Measurements from ENCODE around the gene CLEC9A.

CLEC9A gene

DNA sequence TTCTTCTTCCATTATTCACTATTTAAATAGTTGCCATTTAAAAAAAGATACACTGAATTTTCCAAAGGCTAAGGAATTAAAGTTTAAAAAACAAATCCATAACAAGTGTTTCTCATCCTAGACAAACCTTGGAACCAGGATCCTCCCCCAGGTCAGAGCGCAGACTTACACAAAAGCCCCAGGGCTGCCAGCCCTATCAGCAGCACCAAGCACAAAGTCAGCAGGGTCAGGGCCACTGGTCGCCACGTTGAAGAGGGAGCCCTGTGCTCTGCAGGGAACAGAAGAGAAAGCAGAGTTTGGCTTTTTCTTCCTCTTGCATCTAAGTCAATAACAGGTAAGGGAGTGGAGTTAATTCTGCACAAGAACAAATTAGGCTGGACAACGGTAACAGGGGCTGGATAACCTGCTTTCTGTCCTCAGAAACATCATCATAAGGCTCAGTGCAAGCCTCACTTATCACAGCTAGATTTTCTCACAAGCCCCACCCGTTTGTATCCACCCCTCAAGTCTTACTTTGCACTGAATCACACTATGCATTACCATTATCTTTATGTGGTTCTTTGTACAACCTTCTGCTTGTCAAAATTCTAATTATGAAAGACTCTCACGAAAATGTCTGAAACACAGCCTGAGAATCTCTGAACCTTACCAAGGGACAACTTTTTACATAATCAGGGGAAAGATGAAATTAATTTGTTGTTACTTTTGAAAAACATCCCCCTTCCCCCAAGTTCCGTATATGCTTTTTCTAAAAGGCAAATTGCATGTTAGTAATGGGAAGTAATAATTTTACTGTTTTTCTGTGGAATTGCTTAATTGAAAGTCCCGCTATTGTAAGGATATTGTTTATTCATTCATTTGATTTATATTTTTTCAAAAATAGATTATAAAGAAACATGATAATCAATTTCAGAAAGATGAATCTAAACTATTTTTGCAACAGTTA is 58.7 kb downstream of the CLEC9A start:
- TF ChIP-seq POLR2AphosphoS5 (IDR thresholded peaks at IDR 0.05; ENCODE audit: low read depth, low read length) = no peak
- TF ChIP-seq, protein P1, sequence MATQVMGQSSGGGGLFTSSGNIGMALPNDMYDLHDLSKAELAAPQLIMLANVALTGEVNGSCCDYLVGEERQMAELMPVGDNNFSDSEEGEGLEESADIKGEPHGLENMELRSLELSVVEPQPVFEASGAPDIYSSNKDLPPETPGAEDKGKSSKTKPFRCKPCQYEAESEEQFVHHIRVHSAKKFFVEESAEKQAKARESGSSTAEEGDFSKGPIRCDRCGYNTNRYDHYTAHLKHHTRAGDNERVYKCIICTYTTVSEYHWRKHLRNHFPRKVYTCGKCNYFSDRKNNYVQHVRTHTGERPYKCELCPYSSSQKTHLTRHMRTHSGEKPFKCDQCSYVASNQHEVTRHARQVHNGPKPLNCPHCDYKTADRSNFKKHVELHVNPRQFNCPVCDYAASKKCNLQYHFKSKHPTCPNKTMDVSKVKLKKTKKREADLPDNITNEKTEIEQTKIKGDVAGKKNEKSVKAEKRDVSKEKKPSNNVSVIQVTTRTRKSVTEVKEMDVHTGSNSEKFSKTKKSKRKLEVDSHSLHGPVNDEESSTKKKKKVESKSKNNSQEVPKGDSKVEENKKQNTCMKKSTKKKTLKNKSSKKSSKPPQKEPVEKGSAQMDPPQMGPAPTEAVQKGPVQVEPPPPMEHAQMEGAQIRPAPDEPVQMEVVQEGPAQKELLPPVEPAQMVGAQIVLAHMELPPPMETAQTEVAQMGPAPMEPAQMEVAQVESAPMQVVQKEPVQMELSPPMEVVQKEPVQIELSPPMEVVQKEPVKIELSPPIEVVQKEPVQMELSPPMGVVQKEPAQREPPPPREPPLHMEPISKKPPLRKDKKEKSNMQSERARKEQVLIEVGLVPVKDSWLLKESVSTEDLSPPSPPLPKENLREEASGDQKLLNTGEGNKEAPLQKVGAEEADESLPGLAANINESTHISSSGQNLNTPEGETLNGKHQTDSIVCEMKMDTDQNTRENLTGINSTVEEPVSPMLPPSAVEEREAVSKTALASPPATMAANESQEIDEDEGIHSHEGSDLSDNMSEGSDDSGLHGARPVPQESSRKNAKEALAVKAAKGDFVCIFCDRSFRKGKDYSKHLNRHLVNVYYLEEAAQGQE (IDR thresholded peaks at IDR 0.05; ENCODE audit: insufficient read depth in 1 of 2, low read depth in 2 of 2, low read length in 2 of 2) = no peak
- no peak for TF ChIP-seq FOXP2 (optimal IDR thresholded peaks at IDR 0.05; ENCODE audit: borderline replicate concordance, extremely low read depth, extremely low read length, insufficient read depth)
- TF ChIP-seq TAF1 (IDR thresholded peaks at IDR 0.05; ENCODE audit: borderline replicate concordance, insufficient read depth, low read length) = no peak
- TF ChIP-seq SIN3A (IDR thresholded peaks at IDR 0.05; ENCODE audit: borderline replicate concordance, insufficient read depth, low read length) = no peak

DNA sequence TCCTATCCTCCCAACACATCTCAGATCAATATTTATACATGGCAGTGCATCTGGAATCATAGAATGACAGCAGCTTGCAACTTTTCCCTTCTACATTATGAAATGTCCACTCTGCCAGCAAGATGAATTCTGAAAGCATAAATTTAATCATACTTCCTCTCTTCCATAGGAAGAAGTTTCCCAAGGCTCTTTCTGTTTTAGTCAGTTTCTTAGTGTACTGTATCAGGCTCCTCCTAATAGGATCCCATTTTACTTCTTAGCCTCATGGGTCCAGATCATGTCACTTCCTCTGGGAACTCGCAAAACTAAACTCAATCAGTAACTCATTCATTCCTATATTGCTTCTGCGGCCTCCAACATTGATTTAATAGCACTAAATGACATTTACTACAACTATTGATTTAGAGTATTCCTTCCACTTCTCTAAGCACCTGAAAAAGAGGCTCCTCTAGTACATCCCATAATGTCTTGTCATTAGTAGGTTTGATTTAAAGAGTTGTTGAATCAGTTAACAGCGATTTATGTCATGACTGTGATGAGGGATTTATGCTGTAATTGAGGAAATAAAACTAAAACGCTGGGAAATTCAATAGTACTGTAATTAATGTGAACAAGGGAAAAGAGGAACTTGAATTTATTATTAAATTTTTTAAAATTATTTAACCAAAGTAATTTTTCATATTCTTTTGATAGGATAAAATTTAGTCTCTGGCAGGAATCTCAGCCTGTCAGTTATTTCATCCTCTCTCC is 64.3 kb downstream of the CLEC9A start:
- TF ChIP-seq POLR2AphosphoS5 (IDR thresholded peaks at IDR 0.05; ENCODE audit: low read depth, low read length) (no peak), SIN3A (IDR thresholded peaks at IDR 0.05; ENCODE audit: borderline replicate concordance, insufficient read depth, low read length) (no peak), TAF1 (IDR thresholded peaks at IDR 0.05; ENCODE audit: borderline replicate concordance, insufficient read depth, low read length) (no peak), FOXP2 (optimal IDR thresholded peaks at IDR 0.05; ENCODE audit: borderline replicate concordance, extremely low read depth, extremely low read length, insufficient read depth) (no peak)
- TF ChIP-seq, protein P1 (IDR thresholded peaks at IDR 0.05; ENCODE audit: insufficient read depth in 1 of 2, low read depth in 2 of 2, low read length in 2 of 2) = no peak

DNA sequence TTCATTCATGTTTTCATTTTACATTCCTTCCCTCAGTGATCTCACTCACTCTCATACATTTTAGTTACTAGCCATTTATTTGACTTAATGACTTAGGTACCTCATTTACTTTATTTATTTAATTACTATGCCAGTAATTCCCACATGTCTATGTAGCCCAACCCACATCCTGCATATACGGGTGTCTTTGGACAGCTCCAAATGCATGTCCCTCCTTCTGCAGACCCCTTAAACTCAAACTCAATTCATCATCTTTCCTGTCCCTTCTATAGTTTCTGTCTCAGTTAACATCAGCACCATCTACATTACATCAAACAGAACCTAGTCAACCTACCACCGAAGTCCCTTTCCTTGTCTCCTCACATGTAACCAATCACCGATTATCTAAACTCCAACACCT is 65.5 kb downstream of the CLEC9A start:
- no peak for TF ChIP-seq SIN3A (IDR thresholded peaks at IDR 0.05; ENCODE audit: borderline replicate concordance, insufficient read depth, low read length)
- TF ChIP-seq, protein P1 (IDR thresholded peaks at IDR 0.05; ENCODE audit: insufficient read depth in 1 of 2, low read depth in 2 of 2, low read length in 2 of 2) = peak in 1 of 2 experiments; percentile 57; a peak in 1 of 4 replicates
- no peak for TF ChIP-seq TAF1 (IDR thresholded peaks at IDR 0.05; ENCODE audit: borderline replicate concordance, insufficient read depth, low read length)
- TF ChIP-seq FOXP2 (optimal IDR thresholded peaks at IDR 0.05; ENCODE audit: borderline replicate concordance, extremely low read depth, extremely low read length, insufficient read depth) = no peak
- no peak for TF ChIP-seq POLR2AphosphoS5 (IDR thresholded peaks at IDR 0.05; ENCODE audit: low read depth, low read length)

DNA sequence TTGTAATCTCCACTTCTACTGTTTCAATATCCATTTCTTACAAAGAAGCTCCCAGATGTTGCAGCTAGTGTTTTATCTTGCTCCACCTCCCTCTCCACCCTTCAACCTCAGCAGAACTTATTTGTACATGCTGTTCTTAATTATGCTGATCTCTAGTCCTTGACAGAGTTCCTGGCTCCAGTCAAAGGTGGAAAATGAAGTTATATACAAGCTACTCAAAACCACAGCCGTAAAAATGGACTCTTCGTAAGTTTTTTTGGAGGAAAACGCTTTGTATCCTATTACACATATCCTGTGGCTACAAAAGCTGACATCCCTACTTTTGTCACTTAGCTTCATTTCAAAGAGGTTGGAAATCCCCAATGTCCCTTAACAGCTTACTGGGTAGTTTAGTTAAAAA is 67.0 kb downstream of the CLEC9A start:
- TF ChIP-seq FOXP2 (optimal IDR thresholded peaks at IDR 0.05; ENCODE audit: borderline replicate concordance, extremely low read depth, extremely low read length, insufficient read depth) (no peak), SIN3A (IDR thresholded peaks at IDR 0.05; ENCODE audit: borderline replicate concordance, insufficient read depth, low read length) (no peak), TAF1 (IDR thresholded peaks at IDR 0.05; ENCODE audit: borderline replicate concordance, insufficient read depth, low read length) (no peak), POLR2AphosphoS5 (IDR thresholded peaks at IDR 0.05; ENCODE audit: low read depth, low read length) (no peak)
- TF ChIP-seq, protein P1 (IDR thresholded peaks at IDR 0.05; ENCODE audit: insufficient read depth in 1 of 2, low read depth in 2 of 2, low read length in 2 of 2) = no peak

All from PFSK-1 (cell line).